H1 (cell line): ENCODE measurements around the gene DDB1. TPM values are rescaled to one million over a fixed set of nuclear protein-coding genes. Genes with fewer than 3 reads are reported as not detected.

ENCODE experiments used
- CTCF ChIA-PET: fragments of 300-600 bp; sonication (Branson Sonifier 250); formaldehyde crosslinking; loops from one replicate; lab custom pipeline; 2021; ENCODE audit not compliant: partially characterized antibody; lab: Charles Lee
- POLR2A ChIA-PET: fragments of 300-600 bp; sonication (Branson Sonifier 250); formaldehyde crosslinking; loops from one replicate; lab custom pipeline; 2021; ENCODE audit warnings: inconsistent platforms; ENCODE audit not compliant: partially characterized antibody; lab: Charles Lee
- DNase-seq, 2 experiments: peaks; one replicate each; pipeline versions ENCODE4 v3.0.0 to v3.0.0-alpha.2; 2010 to 2022; ENCODE audit warnings: low spot score in 2 of 2, low read depth in 1 of 2, mixed read lengths in 1 of 2
- FAIRE-seq: peaks from 2 replicates; lab custom pipeline; 2011; peaks lifted over from hg19 to GRCh38; lab: Jason Lieb, UNC
- H2AFZ ChIP-seq: 2 replicates; pipeline ENCODE4 v1.8.1; 2012; ENCODE audit warnings: low read length, inconsistent platforms
- H2AK5ac ChIP-seq: 2 replicates; pipeline ENCODE4 v1.6.1; 2013; ENCODE audit warnings: low read depth, low read length
- H2BK120ac ChIP-seq: replicated peaks from 2 replicates; pipeline ENCODE3; 2013; ENCODE audit warnings: low read depth, low read length, inconsistent platforms
- H2BK12ac ChIP-seq: 2 replicates; pipeline ENCODE4 v1.6.1; 2013; ENCODE audit warnings: low read depth, low read length
- H2BK15ac ChIP-seq: 2 replicates; pipeline ENCODE4 v1.6.1; 2013; ENCODE audit warnings: low read length
- H2BK20ac ChIP-seq: 2 replicates; pipeline ENCODE4 v1.6.1; 2013; ENCODE audit warnings: low read length
- H2BK5ac ChIP-seq: 2 replicates; pipeline ENCODE4 v1.6.1; 2013; ENCODE audit warnings: low read depth, low read length
- H3K14ac ChIP-seq: 2 replicates; pipeline ENCODE4 v1.6.1; 2013; ENCODE audit warnings: inconsistent platforms; ENCODE audit not compliant: insufficient read length
- H3K18ac ChIP-seq: 2 replicates; pipeline ENCODE4 v1.6.1; 2013; ENCODE audit warnings: low read length; ENCODE audit errors: extremely low read depth
- H3K23ac ChIP-seq: 2 replicates; pipeline ENCODE4 v1.6.1; 2013; ENCODE audit warnings: inconsistent platforms; ENCODE audit not compliant: insufficient read length
- H3K23me2 ChIP-seq: 2 replicates; pipeline ENCODE4 v1.6.1; 2013; ENCODE audit warnings: low read depth, low read length
- H3K27ac ChIP-seq: 2 replicates; pipeline ENCODE4 v1.6.1; 2011; ENCODE audit warnings: low read depth, low read length, inconsistent platforms
- H3K27me3 ChIP-seq, 4 experiments: replicated peaks in 1 of 4; 1 replicate in 1 of 4; 2 replicates in 3 of 4; pipeline versions ENCODE4 v1.6.1 to v1.8.1; 2011 to 2013; ENCODE audit warnings: low read length in 3 of 4, mild to moderate bottlenecking in 3 of 4, inconsistent platforms in 2 of 4, mixed read lengths in 2 of 4, moderate library complexity in 1 of 4; ENCODE audit not compliant: control insufficient read depth in 3 of 4, insufficient read depth in 3 of 4; ENCODE audit errors: extremely low read depth in 1 of 4
- H3K36me3 ChIP-seq, 4 experiments: 2 replicates each; pipeline versions ENCODE4 v1.6.1 to v1.8.1; 2011 to 2013; ENCODE audit warnings: mild to moderate bottlenecking in 4 of 4, low read length in 3 of 4, moderate library complexity in 2 of 4, control low read depth in 1 of 4, inconsistent platforms in 1 of 4; ENCODE audit not compliant: insufficient read depth in 4 of 4, control insufficient read depth in 2 of 4
- H3K4ac ChIP-seq: replicated peaks from 2 replicates; pipeline ENCODE3; 2013; ENCODE audit warnings: low read length, low read depth, mixed read lengths, inconsistent platforms; ENCODE audit not compliant: insufficient read length
- H3K4me1 ChIP-seq, 4 experiments: replicated peaks in 1 of 4; 1 replicate in 1 of 4; 2 replicates in 3 of 4; pipeline versions ENCODE4 v1.6.1 to v1.8.1; 2011 to 2013; ENCODE audit warnings: low read length in 3 of 4, inconsistent platforms in 2 of 4, mixed read lengths in 1 of 4; ENCODE audit not compliant: insufficient read depth in 4 of 4, control insufficient read depth in 3 of 4
- H3K4me2 ChIP-seq, 2 experiments: 2 replicates each; pipeline versions ENCODE4 v1.6.1 to v1.8.1; 2011 to 2013; ENCODE audit warnings: low read depth in 2 of 2, low read length in 2 of 2, control low read depth in 1 of 2, inconsistent platforms in 1 of 2, mild to moderate bottlenecking in 1 of 2; ENCODE audit not compliant: insufficient read depth in 1 of 2
- H3K4me3 ChIP-seq, 4 experiments: fragments of 200-600, 300-600 bp in 1 of 4; sonication (generic), shearing (Covaris generic), sonication (Bioruptor Twin) in 1 of 4; 2 replicates each; pipeline versions ENCODE4 v1.5.1 to v1.8.1; 2011 to 2016; ENCODE audit warnings: low read length in 4 of 4, low read depth in 3 of 4, control low read depth in 2 of 4, inconsistent platforms in 2 of 4, mild to moderate bottlenecking in 2 of 4, mixed read lengths in 1 of 4, moderate library complexity in 1 of 4; ENCODE audit not compliant: insufficient read depth in 2 of 4; ENCODE audit errors: extremely low read depth in 1 of 4
- H3K56ac ChIP-seq: replicated peaks from 2 replicates; pipeline ENCODE3; 2013; ENCODE audit warnings: low read depth, mild to moderate bottlenecking, mixed read lengths, low read length, inconsistent platforms; ENCODE audit not compliant: insufficient read length
- H3K79me1 ChIP-seq: 2 replicates; pipeline ENCODE4 v1.6.1; 2013; ENCODE audit warnings: low read depth, low read length, control low read depth
- H3K79me2 ChIP-seq, 2 experiments: 2 replicates each; pipeline versions ENCODE4 v1.6.1 to v1.8.1; 2012 to 2013; ENCODE audit warnings: low read length in 2 of 2, mild to moderate bottlenecking in 2 of 2, inconsistent platforms in 1 of 2; ENCODE audit not compliant: insufficient read depth in 2 of 2, control insufficient read depth in 1 of 2
- H3K9ac ChIP-seq, 4 experiments: replicated peaks in 1 of 4; 1 replicate in 1 of 4; 2 replicates in 3 of 4; pipeline versions ENCODE4 v1.6.1 to v1.8.1; 2011 to 2013; ENCODE audit warnings: low read depth in 3 of 4, low read length in 3 of 4, control low read depth in 2 of 4, mild to moderate bottlenecking in 2 of 4, moderate library complexity in 2 of 4, inconsistent platforms in 1 of 4; ENCODE audit errors: extremely low read depth in 1 of 4
- H3K9me3 ChIP-seq, 2 experiments: 2 replicates each; pipeline versions ENCODE4 v1.6.1 to v1.8.1; 2012 to 2013; ENCODE audit warnings: mild to moderate bottlenecking in 2 of 2, moderate library complexity in 2 of 2, control low read depth in 1 of 2, inconsistent platforms in 1 of 2, low read depth in 1 of 2, low read length in 1 of 2, mixed read lengths in 1 of 2; ENCODE audit not compliant: insufficient read depth in 2 of 2
- H4K20me1 ChIP-seq, 2 experiments: replicated peaks in 1 of 2; 2 replicates each; pipeline versions ENCODE3 to v1.8.1; 2011 to 2013; ENCODE audit warnings: inconsistent platforms in 2 of 2, low read length in 2 of 2, mild to moderate bottlenecking in 1 of 2; ENCODE audit not compliant: insufficient read depth in 2 of 2, control insufficient read depth in 1 of 2
- H4K5ac ChIP-seq: 2 replicates; pipeline ENCODE4 v1.6.1; 2013; ENCODE audit warnings: low read length, low read depth, mixed read lengths, inconsistent platforms; ENCODE audit not compliant: insufficient read length
- H4K8ac ChIP-seq: 2 replicates; pipeline ENCODE4 v1.8.0; 2013; ENCODE audit warnings: mild to moderate bottlenecking, moderate library complexity, low read length, inconsistent platforms; ENCODE audit not compliant: insufficient read depth; ENCODE audit errors: extremely low read depth
- H4K91ac ChIP-seq: replicated peaks from 2 replicates; pipeline ENCODE3; 2013; ENCODE audit warnings: low read length, mixed read lengths, inconsistent platforms; ENCODE audit not compliant: insufficient read length
- CREB1 ChIP-seq: IDR thresholded peaks from 2 replicates; pipeline ENCODE4 v1.6.1; 2012; ENCODE audit warnings: inconsistent platforms
- HDAC2 ChIP-seq, 2 experiments: fragments of 300-600 bp in 1 of 2; sonication (generic) in 1 of 2; IDR thresholded peaks; 2 replicates each; pipeline ENCODE4 v1.6.1; 2011 to 2012; ENCODE audit warnings: low read depth in 2 of 2, low read length in 2 of 2, mild to moderate bottlenecking in 2 of 2, moderate library complexity in 2 of 2, borderline replicate concordance in 1 of 2, inconsistent platforms in 1 of 2
- NANOG ChIP-seq: IDR thresholded peaks from 2 replicates; pipeline ENCODE4 v1.6.1; 2011; ENCODE audit warnings: low read length, low read depth, mild to moderate bottlenecking, inconsistent platforms; ENCODE audit not compliant: insufficient read depth, poor library complexity, severe bottlenecking
- TAF7 ChIP-seq: optimal IDR thresholded peaks from 2 replicates; pipeline ENCODE3; 2011; ENCODE audit warnings: low read depth, mild to moderate bottlenecking, inconsistent platforms, low read length, moderate library complexity, borderline replicate concordance
- TBP ChIP-seq: IDR thresholded peaks from 2 replicates; pipeline ENCODE4 v1.6.1; 2011; ENCODE audit warnings: low read depth, low read length, improper control_type of control experiment
- WGBS, 2 experiments: shearing (Covaris generic) in 1 of 2; methylation state at CpG; one replicate each; pipeline versions ENCODE4 v1.1.6 to v1.1.7; 2013 to 2015; ENCODE audit warnings: low lambda C conversion rate in 2 of 2, mixed read lengths in 2 of 2, inconsistent platforms in 1 of 2, low coverage in 1 of 2, missing lambda C conversion rate in 1 of 2; ENCODE audit not compliant: insufficient replicate concordance in 2 of 2, insufficient coverage in 1 of 2, insufficient read length in 1 of 2; ENCODE audit errors: extremely low coverage in 1 of 2, missing lambda C conversion rate in 1 of 2; 5-methylcytosine and 5-hydroxymethylcytosine counted together
- polyA plus RNA-seq, 7 experiments: library from polyadenylated mRNA; depleted of rRNA in 3 of 7; stranded (reverse) in 5 of 7; unstranded in 2 of 7; fragments of >200 nt in 5 of 7; fragments of 200-250 nt in 2 of 7; gene quantifications; 1 replicate in 5 of 7; 2 replicates in 1 of 7; 4 replicates in 1 of 7; pipeline versions ENCODE4 v1.2.1 to v1.2.3, GENCODE V29; 2011 to 2013; ENCODE audit warnings: missing spikeins in 2 of 7, mixed read lengths in 2 of 7
- total RNA-seq: library from RNA; stranded (reverse); fragmentation: NEBNext Ultra II Directional; extraction: Animal tissue kit (Norgen Biotek cat#: 25700); gene quantifications from 2 replicates; pipeline ENCODE4 v1.2.1, GENCODE V29; 2021
- TF ChIP-seq, protein P1 (sequence below), 3 experiments: IDR thresholded peaks; 1 replicate in 2 of 3; 2 replicates in 1 of 3; pipeline versions ENCODE4 v1.5.1 to v1.6.1; 2011; ENCODE audit warnings: low read length in 3 of 3, mild to moderate bottlenecking in 3 of 3, inconsistent platforms in 2 of 3, low read depth in 1 of 3, moderate library complexity in 1 of 3; ENCODE audit not compliant: insufficient read depth in 1 of 3; ENCODE audit errors: control extremely low read depth in 1 of 3

Gene DDB1
- total and polyA plus RNA-seq, 2 of the 8 experiments (the other 6 are each of a cell fraction or from before 2014, with no cell fraction given), result 275 to 306 TPM

GRCh38 chr11:61294717-61295595, 37.9 kb downstream of the DDB1 start, which contains the start of gene VWCE:
Gene VWCE, minus strand, starts transcription at chr11:61295316. Its CDS starts 279 bp downstream, at chr11:61295037.
- H3K36me3 ChIP-seq, result peaks cover 2 to 17% (median 4%) of the 10 kb centered on the region in 4 experiments; a peak in 4 of 8 replicates
- H3K4me1 ChIP-seq, result peaks cover 2 to 9% (median 8%) of the 10 kb centered on the region in 4 experiments
- peak within 1 kb of the TSS; percentile 13 to 82 (median 60); a peak in 6 of 7 replicates for H3K9ac ChIP-seq
- FAIRE-seq (no peak), DNase-seq (peak; percentile 53 to 86)
- 3% methylated on average over 68 of the region's 97 CpGs; no CpG with 5 or more reads in 1 of the 2 experiments for WGBS, 2 experiments
- ChIA-PET CTCF (interaction anchor here (0.7 to 2.9 kb wide), 12 partner anchors 13 to 101 kb away, joined by 3 to 14 read pairs (median 4); no protein-coding TSS in a partner anchor), POLR2A (interaction anchor here (0.8 to 6.9 kb wide), 25 partner anchors 9 to 135 kb away, joined by 3 to 54 read pairs (median 5); partner anchors contain the start of genes CPSF7, CYB561A3, DDB1 and SDHAF2)
- H4K91ac ChIP-seq, result peak within 1 kb of the TSS; percentile 85
- peaks cover 1 to 12% (median 7%) of the 10 kb centered on the region in 4 experiments; a peak in 6 of 7 replicates for H3K27me3 ChIP-seq
- H2AFZ ChIP-seq, result peak within 1 kb of the TSS; percentile 79; the same call in 1 of the 2 replicates
- peak within 1 kb of the TSS; percentile 88 for H3K18ac ChIP-seq
- H3K56ac ChIP-seq, result peak within 1 kb of the TSS; percentile 72
- H3K23me2 ChIP-seq, result peaks cover 10% of the 10 kb centered on the region; the same call in 1 of the 2 replicates
- H2BK12ac ChIP-seq, result peak within 1 kb of the TSS; percentile 68; the same call in 1 of the 2 replicates
- H3K27ac ChIP-seq, result peak within 1 kb of the TSS; percentile 57
- H3K9me3 ChIP-seq, result no peaks in the 10 kb centered on the region
- H2AK5ac ChIP-seq, result no peak within 1 kb of the TSS; the same call in 1 of the 2 replicates
- peak within 1 kb of the TSS; percentile 71 to 91 for H3K4me2 ChIP-seq
- H3K23ac ChIP-seq, result no peak within 1 kb of the TSS
- H2BK20ac ChIP-seq, result no peak within 1 kb of the TSS
- H4K20me1 ChIP-seq, result peaks cover 3 to 13% of the 10 kb centered on the region in 2 experiments
- H3K79me2 ChIP-seq, result 0 out of 4 replicates have a peak, but pooled peaks cover 0 to 3% of the 10 kb centered on the region in 2 experiments
- no peak within 1 kb of the TSS for H3K14ac ChIP-seq
- H2BK120ac ChIP-seq, result no peak within 1 kb of the TSS
- H2BK15ac ChIP-seq, result no peak within 1 kb of the TSS; the same call in 1 of the 2 replicates
- H4K8ac ChIP-seq, result peak within 1 kb of the TSS; percentile 90
- H3K79me1 ChIP-seq, result no peaks in the 10 kb centered on the region
- H4K5ac ChIP-seq, result peak within 1 kb of the TSS; percentile 40
- peak within 1 kb of the TSS; percentile 54 to 82 (median 78) for H3K4me3 ChIP-seq
- peak within 1 kb of the TSS; percentile 65 for H3K4ac ChIP-seq
- peak within 1 kb of the TSS; percentile 66; the same call in 1 of the 2 replicates for H2BK5ac ChIP-seq
- TF ChIP-seq, protein P1, sequence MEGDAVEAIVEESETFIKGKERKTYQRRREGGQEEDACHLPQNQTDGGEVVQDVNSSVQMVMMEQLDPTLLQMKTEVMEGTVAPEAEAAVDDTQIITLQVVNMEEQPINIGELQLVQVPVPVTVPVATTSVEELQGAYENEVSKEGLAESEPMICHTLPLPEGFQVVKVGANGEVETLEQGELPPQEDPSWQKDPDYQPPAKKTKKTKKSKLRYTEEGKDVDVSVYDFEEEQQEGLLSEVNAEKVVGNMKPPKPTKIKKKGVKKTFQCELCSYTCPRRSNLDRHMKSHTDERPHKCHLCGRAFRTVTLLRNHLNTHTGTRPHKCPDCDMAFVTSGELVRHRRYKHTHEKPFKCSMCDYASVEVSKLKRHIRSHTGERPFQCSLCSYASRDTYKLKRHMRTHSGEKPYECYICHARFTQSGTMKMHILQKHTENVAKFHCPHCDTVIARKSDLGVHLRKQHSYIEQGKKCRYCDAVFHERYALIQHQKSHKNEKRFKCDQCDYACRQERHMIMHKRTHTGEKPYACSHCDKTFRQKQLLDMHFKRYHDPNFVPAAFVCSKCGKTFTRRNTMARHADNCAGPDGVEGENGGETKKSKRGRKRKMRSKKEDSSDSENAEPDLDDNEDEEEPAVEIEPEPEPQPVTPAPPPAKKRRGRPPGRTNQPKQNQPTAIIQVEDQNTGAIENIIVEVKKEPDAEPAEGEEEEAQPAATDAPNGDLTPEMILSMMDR (IDR thresholded peaks at IDR 0.05; ENCODE audit: control extremely low read depth in 1 of 3, insufficient read depth in 1 of 3, low read depth in 1 of 3, low read length in 3 of 3), result 0 out of 4 replicates have a peak, but pooled peaks of 1 of the 3 experiments have one; percentile 10
- 0 out of 2 replicates have a peak, but pooled peaks have one; percentile 48 for TF ChIP-seq TBP
- TF ChIP-seq HDAC2 (IDR thresholded peaks at IDR 0.05; ENCODE audit: borderline replicate concordance in 1 of 2, low read depth in 2 of 2, low read length in 2 of 2), result peak in 1 of 2 experiments; percentile 2; a peak in 2 of 4 replicates
- peak; percentile 54 for TF ChIP-seq CREB1
- TF ChIP-seq TAF7, result no peak
- no peak for TF ChIP-seq NANOG
